Esophagus muscularis mucosa (tissue), 3 donors: ENCODE measurements around the gene IL4R.

Experiments used
- CTCF ChIP-seq, 3 experiments: fragments of 200-600 bp in 2 of 3; fragments of 450-650 bp in 1 of 3; sonication (generic) in 2 of 3; IDR thresholded peaks; one replicate each; pipeline ENCODE4 v1.5.1; 2017 to 2019; ENCODE audit warnings: antibody characterized with exemption in 3 of 3, mild to moderate bottlenecking in 2 of 3, moderate library complexity in 1 of 3
- POLR2A ChIP-seq: fragments of 450-650 bp; IDR thresholded peaks from one replicate; pipeline ENCODE4 v1.6.1; 2017; ENCODE audit warnings: antibody characterized with exemption, moderate library complexity, mild to moderate bottlenecking, low read depth
- POLR2AphosphoS5 ChIP-seq, 2 donors: sonication (generic); formaldehyde crosslinking; IDR thresholded peaks; one replicate each; pipeline ENCODE4 v1.6.1; 2017; ENCODE audit warnings: antibody characterized with exemption in 2 of 2

DNA sequence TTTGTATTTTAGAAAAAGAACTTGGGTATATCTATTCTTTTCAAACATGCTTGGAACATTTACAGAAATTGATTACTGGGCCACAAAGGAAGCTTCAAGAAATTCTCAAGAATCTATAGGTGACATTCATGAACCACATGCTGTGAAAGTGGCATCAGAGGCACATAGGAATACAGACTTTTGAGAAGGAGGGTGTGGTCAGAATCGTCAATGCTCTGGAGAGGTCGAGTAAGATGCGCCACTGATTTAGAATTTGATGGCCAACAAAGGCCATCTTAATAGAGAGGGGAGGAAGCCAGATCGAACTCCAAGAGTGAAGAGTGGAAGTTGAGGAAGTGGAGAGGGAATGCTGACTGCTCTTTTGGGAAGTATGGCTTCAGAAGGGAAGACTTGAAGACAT lies 41.7 kb upstream of the IL4R start:
- TF ChIP-seq POLR2AphosphoS5 (IDR thresholded peaks at IDR 0.05) (no peak), CTCF (IDR thresholded peaks at IDR 0.05) (no peak), POLR2A (no peak)
